WERI-Rb-1 (cell line): ENCODE results near the gene CMSS1.

ENCODE experiments used
- DNase-seq: peaks from one replicate; pipeline ENCODE4 v3.0.0-alpha.2; 2020
- H3K27ac ChIP-seq: fragments of 250-450 bp; sonication (Bioruptor Pico); 2 replicates; pipeline ENCODE4 v1.5.1; 2020; ENCODE audit warnings: mild to moderate bottlenecking, moderate library complexity
- H3K27me3 ChIP-seq: fragments of 250-450 bp; sonication (Bioruptor Pico); 2 replicates; pipeline ENCODE4 v1.5.1; 2021; ENCODE audit warnings: mild to moderate bottlenecking, low read depth, moderate library complexity; ENCODE audit not compliant: insufficient read depth, severe bottlenecking
- H3K36me3 ChIP-seq: fragments of 250-450 bp; sonication (Bioruptor Pico); 2 replicates; pipeline ENCODE4 v1.5.1; 2020; ENCODE audit warnings: mild to moderate bottlenecking, moderate library complexity
- H3K4me3 ChIP-seq: 2 replicates; pipeline ENCODE4 v1.5.1; 2011; ENCODE audit warnings: low read depth, mild to moderate bottlenecking, control low read depth, low read length
- H3K9me3 ChIP-seq: fragments of 250-450 bp; sonication (Bioruptor Pico); 2 replicates; pipeline ENCODE4 v1.5.1; 2021; ENCODE audit warnings: mild to moderate bottlenecking, moderate library complexity; ENCODE audit not compliant: severe bottlenecking
- TF ChIP-seq, protein P1 (sequence below): IDR thresholded peaks from 2 replicates; pipeline ENCODE4 v1.5.1; 2011; ENCODE audit warnings: low read depth, mild to moderate bottlenecking, control low read depth, inconsistent platforms, low read length

CMSS1 gene

DNA sequence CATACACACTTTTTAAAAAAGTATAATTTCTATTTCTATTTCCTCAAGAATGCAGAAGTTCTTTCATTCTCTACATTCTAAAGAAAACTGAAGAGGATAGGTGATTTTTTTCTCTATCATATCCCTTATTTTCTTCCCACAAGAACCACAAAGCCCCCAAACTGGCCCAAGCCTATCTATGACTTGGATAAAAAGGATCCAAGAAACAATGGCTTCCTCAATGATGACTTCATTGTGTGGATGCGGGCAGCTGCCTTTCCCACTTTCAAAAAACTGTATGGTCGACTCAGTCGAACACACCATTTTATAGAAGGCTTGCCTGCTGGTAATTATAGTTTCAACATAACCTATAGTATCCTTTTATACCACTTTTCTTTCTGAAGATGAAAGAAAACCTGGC is 390.2 kb downstream of the CMSS1 start:
- no peak overlapping the region for H3K27ac ChIP-seq
- DNase-seq = no peak
- no peaks in the 10 kb centered on the region for H3K36me3 ChIP-seq
- H3K27me3 ChIP-seq = no peaks in the 10 kb centered on the region
- H3K4me3 ChIP-seq = no peak overlapping the region
- H3K9me3 ChIP-seq = no peaks in the 10 kb centered on the region
- TF ChIP-seq, protein P1, sequence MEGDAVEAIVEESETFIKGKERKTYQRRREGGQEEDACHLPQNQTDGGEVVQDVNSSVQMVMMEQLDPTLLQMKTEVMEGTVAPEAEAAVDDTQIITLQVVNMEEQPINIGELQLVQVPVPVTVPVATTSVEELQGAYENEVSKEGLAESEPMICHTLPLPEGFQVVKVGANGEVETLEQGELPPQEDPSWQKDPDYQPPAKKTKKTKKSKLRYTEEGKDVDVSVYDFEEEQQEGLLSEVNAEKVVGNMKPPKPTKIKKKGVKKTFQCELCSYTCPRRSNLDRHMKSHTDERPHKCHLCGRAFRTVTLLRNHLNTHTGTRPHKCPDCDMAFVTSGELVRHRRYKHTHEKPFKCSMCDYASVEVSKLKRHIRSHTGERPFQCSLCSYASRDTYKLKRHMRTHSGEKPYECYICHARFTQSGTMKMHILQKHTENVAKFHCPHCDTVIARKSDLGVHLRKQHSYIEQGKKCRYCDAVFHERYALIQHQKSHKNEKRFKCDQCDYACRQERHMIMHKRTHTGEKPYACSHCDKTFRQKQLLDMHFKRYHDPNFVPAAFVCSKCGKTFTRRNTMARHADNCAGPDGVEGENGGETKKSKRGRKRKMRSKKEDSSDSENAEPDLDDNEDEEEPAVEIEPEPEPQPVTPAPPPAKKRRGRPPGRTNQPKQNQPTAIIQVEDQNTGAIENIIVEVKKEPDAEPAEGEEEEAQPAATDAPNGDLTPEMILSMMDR = no peak

DNA sequence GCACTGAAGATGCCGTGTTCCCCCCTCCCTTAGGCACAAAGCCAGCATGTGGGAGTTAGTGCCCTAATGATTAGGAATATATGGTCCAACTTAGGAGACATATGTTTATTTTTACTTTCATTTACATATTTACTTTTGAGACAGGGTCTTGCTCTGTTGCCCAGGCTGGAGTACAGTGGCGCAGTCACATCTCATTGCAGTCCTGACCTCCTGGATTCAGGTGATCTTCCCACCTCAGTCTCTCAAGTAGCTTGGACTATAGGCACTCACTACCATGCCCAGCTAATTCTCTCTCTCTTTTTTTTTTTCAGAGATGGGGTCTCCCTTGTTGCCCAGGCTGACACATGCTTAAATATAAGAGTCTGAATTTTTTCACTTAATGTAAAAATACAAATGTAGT is 391.5 kb downstream of the CMSS1 start:
- Histone ChIP-seq H3K36me3 (no peaks in the 10 kb centered on the region), H3K4me3 (no peak overlapping the region), H3K27ac (no peak overlapping the region), H3K27me3 (no peaks in the 10 kb centered on the region), H3K9me3 (no peaks in the 10 kb centered on the region)
- no peak for DNase-seq
- TF ChIP-seq, protein P1 = no peak

DNA sequence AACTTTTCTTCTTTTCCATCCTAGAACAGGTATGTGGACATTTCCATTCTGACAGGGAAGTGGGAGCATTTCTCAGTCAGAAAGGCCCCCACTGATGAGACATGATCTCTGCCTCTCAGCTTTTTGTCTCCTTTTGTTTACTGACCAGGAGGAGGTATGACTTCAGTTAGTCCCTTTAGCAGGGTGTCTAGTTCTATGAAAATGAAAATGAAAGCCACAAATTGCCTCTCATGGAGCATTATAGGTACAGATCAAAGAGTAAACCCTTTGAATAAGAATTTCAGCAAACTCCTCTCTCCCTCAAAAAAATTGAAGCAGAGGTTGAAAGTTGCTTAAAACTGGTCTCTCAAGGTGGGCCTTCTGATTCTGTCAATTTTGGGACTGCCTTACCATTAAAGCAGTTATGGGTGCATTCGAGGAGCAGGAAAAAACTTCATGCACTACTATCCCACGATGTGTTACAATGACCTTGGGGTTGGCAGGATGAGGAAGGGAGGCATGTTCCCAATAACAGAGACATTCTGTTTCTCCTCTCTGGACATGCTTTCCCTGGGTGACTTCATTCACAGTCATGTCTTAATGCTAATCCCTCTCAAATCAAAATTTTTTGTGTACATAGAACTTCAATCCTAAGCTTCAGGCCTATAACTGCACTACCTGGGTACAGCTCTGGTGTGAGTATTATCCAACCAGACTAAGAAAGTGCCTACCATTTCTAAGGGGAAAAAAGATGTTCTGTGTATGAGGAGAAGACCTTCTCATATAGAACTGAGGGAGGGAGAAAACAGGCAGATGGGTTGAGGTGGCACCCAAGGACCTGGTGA is 392.5 kb downstream of the CMSS1 start:
- Histone ChIP-seq H3K4me3 (no peak overlapping the region), H3K27ac (no peak overlapping the region), H3K9me3 (no peaks in the 10 kb centered on the region), H3K36me3 (no peaks in the 10 kb centered on the region), H3K27me3 (no peaks in the 10 kb centered on the region)
- DNase-seq = no peak
- TF ChIP-seq, protein P1 = no peak

GRCh38 chr3:100210772-100211135 is 393.1 kb downstream of the CMSS1 start:
- TF ChIP-seq, protein P1 = no peak

DNA sequence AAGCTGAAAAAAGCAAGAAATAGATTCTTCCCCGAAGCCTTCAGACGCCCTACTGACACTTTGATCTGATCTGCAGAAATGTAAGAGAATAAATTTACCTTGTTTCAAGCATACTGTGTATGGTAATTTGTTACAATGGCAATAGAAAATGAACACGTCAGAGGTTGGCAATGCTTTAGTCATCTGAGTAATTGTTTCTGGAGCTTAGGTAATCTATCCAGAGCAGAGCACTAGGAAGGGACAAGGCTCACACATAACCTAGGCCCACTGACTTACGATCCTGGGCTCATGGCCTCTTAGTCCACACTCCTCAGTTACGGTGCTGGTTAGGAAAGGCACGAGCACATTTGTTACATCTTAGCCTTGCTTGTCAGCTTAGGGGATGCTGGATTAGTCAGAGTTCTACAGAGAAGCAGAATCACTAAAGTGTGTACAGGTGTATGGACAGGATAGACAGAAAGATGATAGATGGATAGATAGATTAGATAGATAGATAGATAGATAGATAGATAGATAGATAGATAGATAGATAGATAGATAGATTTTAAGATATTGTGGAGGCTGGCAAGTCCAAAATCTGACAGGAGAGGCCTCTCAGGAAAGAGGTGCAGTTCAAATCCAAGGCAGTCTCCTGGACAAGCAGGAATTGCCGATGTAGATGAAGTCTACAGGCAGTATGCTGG is 396.4 kb downstream of the CMSS1 start:
- Histone ChIP-seq H3K9me3 (no peaks in the 10 kb centered on the region), H3K4me3 (no peak overlapping the region), H3K27ac (no peak overlapping the region), H3K27me3 (no peaks in the 10 kb centered on the region), H3K36me3 (no peaks in the 10 kb centered on the region)
- DNase-seq = no peak
- TF ChIP-seq, protein P1 = no peak

More at GRCh38 chr3:100210772-100211135, 393.1 kb downstream of the CMSS1 start:
- H3K36me3 ChIP-seq = no peaks in the 10 kb centered on the region
- no peak overlapping the region for H3K27ac ChIP-seq
- H3K4me3 ChIP-seq = no peak overlapping the region
- no peak for DNase-seq
- H3K9me3 ChIP-seq = no peaks in the 10 kb centered on the region
- H3K27me3 ChIP-seq = no peaks in the 10 kb centered on the region
